HG02759 (cell line): Measurements from ENCODE around the gene SCN5A.

Source experiments
- ATAC-seq: cut with Tn5 transposase; IDR thresholded peaks from one replicate; pipeline ENCODE4 v1.9.1; 2021; ENCODE audit warnings: mild to moderate bottlenecking, moderate library complexity; ENCODE audit not compliant: unreplicated experiment

SCN5A gene

DNA sequence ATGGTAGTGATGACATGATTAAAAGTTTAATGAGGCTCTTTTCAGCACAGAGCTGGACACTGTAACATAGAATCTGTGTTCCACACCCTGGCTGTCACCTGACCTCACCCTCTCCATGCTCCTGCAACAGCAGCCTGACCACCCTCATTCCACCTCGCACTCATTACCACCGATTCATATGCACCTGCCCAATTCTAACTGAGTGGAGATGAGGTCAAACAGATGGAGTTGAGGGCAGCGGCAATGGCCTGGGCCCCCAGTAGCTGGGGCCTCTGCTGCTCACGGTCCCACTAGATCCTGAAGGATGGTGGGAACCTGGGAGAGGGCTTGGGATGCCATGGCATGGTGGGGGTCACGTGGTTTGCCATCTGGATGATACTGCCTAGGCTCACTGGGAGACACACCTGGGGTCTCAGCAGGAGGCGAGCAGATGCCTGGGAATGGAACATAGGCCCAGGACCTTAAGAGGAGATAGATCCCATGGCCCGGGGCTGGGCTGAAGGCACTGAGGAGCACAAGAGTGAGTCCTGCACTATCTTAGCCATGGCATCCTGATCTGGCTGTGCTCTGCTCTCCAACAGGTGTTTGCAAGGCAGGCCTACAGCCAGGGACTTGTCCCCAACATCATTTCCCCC is 1.3 kb downstream of the SCN5A start:
- no peak for ATAC-seq

DNA sequence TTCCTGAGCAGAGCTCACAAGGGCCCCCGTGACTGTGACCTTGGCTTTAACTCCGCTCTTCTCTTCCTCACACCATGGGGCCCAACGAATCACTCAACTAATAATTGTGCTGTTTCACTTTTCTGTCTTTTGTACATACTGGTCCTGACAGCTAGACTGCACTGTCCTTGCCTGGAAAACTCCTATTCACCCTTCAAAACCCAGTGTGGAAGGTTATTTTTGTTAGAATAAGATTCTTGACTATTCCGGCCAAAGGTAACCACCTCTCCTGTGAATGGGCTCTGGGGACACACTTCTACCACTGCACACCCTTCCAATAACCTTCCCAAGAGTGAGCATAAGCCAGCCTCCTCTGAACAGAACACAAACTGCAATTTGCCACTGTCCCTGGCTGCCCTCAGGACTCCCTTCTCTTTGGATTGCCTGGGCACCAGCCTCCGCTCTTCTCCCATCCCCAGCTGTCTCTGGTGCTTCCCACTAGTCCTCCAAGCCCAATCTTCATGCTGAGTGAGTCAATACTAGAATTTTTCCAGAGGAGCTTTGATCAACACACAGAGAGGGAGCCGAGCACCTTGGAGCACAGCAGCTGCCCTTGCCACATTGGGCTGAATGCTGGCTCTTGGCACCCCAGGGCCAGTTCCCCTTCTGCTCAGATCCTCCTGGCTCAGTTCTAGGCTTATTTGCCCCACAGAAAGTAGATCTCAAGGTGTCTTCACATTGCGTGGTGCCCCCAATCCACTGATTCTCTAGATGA is 2.1 kb downstream of the SCN5A start:
- ATAC-seq, result no peak

DNA sequence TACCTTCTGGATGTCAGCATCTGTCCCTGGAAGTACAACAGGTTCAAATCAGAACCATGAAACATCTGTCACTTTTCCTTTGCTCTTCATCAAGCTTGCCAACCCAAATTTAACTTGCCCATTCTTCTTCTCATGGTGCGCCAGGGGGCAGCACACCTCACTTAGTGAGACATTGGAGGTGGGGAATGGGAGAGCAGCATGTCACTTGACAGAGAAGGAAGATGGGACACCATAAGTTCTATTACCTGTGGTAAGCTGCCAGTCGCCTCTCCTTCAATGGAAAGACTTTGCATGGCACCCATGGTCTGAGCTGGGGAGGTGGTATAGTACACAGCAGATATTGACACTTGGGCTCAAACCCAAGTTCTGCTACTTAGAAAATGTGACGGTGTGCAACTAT is 2.9 kb downstream of the SCN5A start:
- no peak for ATAC-seq

DNA sequence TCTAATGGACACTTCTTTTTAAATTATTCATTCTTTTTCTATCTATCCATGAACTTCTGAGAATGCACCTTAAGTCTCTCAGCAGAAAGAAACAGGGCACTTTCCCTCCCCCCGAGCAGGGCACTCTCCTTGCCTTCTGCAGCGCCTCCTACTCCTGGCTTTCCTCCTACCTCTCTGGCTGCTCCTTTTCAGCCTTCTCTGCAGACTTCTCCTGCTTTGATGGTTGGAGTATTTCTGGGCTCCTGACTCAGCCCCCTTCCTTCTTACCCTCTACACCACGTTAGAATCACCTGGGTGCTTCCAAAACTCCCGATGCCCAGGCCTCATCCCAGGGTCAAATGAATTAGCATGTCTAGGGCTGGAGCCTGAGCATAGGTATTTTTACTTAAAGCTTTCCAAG is 3.4 kb downstream of the SCN5A start:
- no peak for ATAC-seq

DNA sequence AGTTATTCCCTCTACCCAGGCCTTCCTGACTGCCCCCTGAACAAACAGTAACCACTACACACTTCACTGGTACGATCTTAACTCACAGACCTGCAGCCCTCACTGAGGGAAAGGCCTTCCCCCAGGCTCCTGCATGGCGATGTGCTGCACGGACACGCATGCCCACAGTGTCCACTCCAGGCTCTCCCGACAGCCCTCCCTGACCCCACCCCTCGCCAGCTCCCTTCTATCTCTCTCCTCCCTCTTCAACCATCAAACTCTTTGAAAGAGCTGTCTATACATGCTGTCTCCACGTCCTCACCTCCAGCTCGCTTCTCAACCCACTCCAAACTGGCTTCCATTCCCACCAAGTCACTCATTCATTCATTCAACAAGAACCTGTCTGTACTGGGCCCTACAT is 3.9 kb downstream of the SCN5A start:
- no peak for ATAC-seq

DNA sequence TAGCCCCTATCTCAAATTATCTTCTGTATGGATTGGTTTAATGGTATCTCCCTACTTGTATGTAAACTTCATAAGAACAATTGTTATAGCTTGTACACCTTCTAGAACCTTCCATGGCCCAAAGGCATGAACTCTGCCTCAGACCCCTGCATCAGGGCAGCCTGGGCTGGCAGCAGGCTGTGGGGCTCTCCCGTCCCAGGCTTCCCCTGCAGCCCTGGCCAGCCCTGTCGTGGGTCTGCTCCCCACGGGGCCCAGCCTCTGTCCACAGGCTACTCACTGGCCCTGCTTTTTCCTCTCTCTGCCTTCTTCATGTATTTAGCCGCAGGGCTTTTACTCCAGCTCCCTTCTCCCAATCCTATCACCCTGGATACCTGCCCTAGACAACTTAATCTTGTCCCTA is 4.4 kb downstream of the SCN5A start:
- no peak for ATAC-seq

DNA sequence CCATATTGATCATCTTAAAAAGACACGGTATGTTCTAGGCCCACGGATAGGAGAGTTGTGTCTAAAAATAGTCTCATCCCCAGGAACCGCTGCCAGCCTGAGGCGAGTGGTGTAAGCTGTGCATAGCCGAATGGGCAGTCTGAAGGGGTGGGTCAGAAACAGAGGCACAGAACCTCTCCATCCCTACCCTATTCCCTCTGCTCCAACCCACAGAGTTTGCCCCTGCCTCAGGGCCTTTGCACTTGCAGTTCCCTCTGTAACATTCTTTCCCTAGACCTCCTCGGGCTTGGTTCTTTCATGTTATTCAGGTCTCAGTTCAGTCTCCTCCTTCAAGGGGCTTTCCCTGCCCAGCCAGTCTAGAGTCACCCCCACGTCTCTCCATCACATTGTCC is 4.8 kb downstream of the SCN5A start:
- no peak for ATAC-seq

DNA sequence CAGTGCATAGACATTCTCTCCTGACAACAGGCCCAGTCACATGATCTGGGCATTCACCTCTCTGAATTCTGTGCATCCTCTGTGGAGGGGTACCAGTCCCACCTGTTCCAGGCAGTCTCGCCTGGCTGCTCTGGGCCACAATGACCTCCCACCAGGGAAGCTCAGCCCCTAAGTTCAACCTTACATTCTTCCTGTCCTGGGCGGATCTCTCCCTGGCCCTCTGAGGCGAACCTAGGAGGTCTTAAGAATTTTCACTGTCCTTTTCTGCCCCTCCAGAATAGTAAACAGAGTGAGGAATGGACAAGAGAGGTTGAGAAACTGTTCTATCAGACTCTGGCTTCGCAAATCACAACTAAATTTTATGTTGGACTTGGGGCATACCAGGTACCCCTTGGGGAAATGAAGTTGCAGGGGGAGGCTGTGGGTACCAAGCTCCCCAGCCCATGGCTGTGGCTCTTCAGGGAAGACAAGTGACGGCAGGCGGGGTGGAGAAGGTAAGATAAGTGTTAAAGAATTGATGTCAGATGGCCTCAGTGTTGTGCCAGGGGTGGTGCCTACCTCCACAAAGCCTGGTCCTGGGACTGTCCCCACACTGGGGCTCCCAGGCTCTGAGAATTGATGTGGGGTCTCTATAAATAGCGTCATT is 5.3 kb downstream of the SCN5A start:
- ATAC-seq, result no peak

DNA sequence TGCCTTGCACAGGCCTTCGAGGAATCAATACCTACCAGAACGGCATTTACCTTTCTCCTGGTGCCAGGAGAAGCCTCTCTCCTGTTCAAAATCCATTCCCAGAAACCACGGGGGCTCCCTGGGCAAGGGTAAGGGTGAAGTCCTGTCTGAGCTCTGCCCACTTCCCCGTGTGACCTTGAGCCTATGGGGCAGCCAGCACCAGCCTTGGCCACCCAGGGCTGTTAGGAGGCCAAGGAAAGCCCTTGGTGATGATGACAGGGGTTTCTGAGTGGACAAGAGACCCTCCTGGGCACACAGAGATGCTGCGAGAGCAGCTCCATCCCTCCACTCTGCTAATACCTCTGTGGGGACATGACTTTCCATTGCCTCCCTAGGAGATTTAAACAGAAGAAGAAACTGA is 5.9 kb downstream of the SCN5A start:
- ATAC-seq, result no peak

DNA sequence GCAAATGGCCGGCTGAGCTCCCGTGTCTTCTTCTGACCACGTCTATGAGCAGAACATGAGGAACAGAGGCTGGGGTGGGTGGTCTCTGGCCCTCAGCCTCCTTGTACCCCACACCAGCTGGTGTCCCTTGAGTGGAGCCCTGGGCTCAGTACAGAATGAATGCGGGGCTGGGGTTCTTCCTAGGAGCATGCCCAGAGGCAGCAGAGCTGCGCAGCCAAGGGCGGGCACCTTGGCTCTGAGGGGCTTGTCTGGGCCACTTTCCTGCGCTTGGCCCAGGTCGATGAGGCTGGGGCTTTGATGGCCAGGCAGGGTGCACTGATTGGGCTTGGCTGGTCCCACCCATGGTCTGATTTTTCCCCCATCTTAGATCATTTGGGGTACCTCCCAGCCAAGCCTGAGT is 6.4 kb downstream of the SCN5A start:
- ATAC-seq, result no peak

DNA sequence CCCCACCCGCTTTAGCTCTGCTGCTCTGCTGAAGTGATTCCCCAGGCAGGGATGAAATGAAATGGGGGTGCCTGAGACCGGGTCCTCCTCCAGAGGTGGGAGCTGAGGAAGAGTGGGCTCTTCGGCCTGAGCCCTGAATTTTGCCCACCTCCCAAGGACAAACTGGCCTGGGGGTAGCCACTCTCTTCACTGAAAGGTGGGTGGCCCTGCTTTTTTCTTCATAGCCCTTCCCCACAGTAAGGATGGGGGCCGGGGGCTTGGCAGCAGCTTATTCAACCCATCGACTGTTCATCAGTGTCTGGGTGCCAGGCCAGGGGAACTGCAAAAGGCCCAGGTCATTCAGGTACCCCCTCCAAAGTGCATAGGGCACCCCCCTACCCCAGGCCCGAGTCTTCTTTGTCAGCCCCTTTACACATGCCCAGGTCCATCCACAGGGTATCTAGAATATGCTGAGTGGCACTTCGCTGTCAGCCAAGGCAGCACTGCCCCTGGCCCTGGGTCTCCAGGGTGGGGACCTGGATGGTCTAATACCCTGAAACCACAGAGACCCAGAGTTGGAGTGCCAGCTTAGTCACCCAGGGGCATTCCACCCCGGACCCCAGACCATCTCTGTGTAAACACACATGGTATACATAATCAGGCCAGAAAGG is 7.9 kb downstream of the SCN5A start:
- no peak for ATAC-seq

DNA sequence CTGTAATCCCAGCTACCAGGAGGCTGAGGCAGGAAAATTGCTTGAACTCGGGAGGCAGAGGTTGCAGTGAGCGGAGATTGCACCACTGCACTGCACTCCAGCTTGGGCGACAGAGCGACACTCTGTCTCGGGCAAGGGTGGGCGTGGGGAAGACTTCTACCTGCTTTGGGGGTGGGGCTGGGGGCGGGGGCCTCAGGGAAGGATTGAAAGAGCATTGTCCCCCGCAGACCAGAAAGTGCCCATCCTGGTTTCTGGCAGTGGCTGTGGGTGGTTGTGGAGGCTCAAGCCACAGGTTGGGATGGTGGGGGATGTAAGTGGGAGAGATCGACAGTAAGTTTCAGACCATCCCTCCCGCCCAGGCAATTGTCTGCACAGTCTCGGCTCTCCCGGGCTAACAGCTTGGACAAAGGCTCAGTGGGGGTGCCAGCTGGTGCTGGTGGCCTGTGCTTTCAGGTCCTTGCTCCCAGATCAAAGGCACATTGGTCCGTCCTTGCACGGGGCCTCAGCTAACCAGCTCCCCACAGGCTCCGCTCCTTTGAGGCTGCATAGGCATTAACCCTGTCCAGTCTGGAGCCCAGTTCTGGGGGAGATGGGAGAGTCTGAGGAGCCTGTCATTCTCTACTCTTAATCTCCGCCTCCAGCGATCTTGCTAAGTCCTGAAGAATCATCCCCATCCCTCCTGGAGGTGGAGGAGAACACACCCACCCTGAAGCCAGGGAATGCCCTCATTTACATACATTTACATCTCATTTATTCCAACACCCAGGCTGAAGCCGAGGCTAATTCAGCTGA is 8.6 kb downstream of the SCN5A start:
- ATAC-seq, result no peak

DNA sequence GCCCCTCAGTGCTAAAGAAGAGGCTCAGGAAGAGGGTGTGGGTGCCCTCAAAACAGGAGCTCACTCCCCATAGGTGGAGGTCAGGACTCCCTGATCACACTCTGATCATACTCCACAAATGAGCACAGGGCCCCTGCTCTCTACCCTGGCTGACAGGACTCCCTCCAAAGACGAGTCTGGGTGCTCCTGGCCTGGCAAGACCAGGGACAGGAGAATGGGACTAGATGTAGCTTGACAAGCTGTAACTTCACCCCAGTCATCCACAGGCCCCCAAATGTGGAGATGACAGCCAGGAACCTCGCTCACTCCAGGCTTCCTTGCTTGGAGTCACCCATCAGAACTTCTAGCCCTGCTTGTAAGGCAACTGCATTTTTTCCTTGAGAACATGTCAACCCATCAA is 11.1 kb downstream of the SCN5A start:
- ATAC-seq, result no peak

DNA sequence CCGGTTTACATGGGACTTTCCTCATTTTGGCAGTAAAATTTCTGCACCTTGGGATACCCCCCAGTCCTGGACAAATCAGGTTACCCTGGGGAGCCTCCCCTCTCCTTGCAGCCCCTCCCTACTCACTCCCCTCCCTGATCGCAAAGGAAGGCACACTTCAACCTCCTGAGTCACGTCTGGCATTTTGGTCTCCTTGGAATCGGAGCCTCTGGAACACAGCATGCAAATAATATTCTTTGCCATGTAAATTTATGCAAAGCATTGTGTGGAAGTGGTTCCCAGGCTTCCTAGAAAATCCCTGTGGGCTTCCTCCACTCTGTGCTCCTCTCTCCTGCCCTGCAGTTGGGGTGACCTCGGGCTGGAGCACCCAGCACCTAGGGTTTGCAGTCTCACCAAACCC is 11.6 kb downstream of the SCN5A start:
- no peak for ATAC-seq

DNA sequence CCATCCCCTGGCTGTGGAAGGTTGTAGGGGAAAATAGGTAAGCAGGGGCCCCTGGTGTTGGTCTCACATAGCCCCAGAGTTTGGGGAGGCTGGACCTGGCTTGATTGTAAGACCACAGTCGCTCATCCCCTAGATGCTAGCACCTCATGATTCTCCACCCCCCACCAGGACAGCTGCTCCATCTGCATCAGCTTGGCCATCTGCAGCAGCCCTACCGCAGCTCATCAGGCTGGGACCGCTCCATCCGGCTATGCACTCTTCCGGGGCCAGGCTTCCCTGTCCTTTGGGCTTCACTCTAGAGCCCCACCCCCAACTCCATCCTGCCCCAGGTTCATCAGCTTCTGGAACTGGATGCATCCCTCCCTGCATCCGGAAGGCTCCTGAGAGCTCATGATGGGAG is 12.6 kb downstream of the SCN5A start:
- ATAC-seq, result no peak

DNA sequence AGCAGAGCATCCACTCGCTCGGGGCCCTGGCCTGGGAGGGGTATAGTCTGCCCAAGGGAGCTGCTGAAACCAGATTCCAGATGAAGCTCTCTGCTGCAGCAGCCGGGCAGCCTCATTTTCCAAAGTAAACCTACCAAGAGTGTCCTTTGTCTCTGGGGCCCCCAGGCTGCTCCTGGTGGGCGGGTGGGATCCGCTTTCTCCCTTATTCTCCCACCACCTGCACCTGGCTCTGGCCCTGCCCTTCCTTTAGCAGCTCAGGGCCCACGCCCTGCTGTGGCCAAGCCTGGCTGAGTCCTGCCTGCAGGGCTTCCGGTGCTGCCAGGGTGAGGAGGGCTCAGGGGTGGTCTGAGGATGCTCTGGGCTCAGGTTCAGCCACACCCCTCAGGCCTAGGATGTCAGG is 13.0 kb downstream of the SCN5A start:
- no peak for ATAC-seq

DNA sequence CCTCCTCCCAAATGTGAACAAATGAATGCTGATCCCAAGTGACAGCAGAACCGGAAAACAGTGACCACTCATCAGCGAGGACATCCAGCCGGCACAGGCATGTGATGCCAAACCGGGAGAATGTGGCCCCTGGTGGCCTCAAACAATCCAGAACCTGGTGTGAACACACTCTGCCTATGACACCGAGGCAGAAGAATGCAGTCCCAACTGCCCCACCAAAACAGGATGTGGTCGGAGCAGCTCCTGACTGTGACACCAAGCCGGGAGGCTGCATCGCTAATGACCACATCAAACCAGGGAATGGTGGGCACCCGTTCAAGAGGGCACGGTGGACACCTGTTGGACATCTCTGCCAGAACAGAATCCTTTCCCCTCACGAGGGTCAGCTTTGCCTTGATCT is 15.4 kb downstream of the SCN5A start:
- ATAC-seq, result no peak

DNA sequence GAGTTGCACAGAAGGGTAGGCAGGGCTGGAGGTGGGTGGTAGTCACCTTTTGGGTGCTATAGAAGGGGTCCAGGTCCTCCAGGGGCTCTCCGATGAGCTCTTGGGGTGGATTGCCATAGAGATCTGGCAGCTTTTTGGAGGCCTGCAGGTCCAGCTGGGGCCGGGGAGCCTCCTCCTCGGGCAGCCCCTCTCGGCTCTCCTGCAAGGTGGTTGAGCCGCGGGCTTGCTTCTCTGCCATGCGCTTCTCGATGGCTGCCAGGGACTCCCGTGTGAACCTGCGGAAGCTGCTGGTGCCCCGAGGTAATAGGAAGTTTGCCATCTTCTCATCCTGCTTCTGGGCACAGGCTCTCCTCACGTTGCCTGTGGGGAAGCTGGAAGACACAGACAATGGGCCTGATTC is 16.5 kb downstream of the SCN5A start:
- ATAC-seq, result no peak

DNA sequence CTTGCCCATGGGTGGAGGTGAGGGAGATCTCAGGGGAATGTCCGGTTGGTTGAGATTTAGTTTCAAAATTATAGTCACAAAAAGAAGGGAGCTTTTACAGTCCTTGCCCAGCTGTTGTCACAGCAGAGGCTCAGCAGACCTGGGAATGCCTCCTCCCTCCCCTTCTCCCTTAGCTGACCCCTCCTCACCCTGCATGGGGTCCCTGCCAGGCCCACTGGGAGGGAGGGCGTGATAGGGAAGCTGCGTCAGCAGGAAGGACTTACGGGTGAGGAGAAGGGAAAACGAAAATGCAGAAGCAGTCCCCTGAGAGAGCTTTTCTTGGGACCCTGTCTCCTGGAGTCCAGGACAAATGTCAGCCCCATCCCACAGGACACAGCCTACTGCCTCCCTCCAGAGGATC is 18.9 kb downstream of the SCN5A start:
- ATAC-seq, result no peak

DNA sequence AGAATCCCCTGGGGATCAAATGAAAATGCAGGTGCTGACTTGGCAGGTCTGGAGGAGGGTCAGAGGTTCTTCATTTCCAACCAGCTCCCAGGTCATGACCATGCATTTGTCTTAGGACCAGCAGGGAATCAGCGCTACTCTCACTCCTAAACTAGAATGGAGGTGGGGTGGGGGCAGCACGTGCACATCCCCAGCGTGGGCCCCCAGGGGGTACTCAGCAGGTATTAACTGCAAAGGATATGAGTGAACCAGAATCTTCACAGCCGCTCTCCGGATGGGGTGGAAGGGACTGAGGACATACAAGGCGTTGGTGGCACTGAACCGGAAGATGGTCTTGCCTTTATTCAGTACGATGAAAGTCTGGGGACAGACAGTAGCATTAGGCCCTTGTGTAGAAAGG is 19.4 kb downstream of the SCN5A start:
- ATAC-seq, result no peak

DNA sequence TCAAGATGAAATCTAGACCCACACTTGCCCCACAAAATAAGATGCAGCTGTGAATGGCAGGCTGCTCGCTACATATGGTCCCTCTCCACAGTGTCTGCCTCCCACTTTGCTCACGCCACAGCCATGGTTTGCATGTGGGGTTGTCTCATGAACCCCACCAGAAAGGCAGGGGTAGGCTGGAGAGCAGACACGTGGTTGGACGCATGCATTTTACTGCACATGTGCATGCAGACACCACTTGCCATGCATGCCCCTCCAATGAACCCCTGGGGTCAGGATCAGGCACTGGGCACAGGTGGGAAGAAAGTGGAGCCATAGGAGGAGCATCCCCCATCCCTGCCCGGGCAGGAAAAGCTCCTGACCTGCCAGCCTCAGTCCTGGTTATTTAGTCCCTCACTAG is 20.7 kb downstream of the SCN5A start:
- ATAC-seq, result no peak
